Dendritic cell treated with granulocyte-macrophage colony-stimulating factor and Interleukin-4, amounts not matched to agents 40 ng/mL and 50 ng/mL, for 4 days (primary cell): Measurements from ENCODE around the gene PDE2A.

Source experiments
- H3K27ac Mint-ChIP-seq: one replicate; pipeline ENCODE4 v1.8.0; 2022; ENCODE audit warnings: mild to moderate bottlenecking, mixed read lengths
- H3K27me3 Mint-ChIP-seq: one replicate; pipeline ENCODE4 v1.8.0; 2022; ENCODE audit warnings: mild to moderate bottlenecking, mixed read lengths
- H3K36me3 Mint-ChIP-seq: one replicate; pipeline ENCODE4 v1.8.0; 2022; ENCODE audit warnings: low read depth, mixed read lengths
- H3K4me1 Mint-ChIP-seq: one replicate; pipeline ENCODE4 v1.8.0; 2022; ENCODE audit warnings: low read depth, mixed read lengths
- H3K4me3 Mint-ChIP-seq: one replicate; pipeline ENCODE4 v1.8.0; 2022; ENCODE audit warnings: mild to moderate bottlenecking, moderate library complexity, mixed read lengths
- H3K9me3 Mint-ChIP-seq: one replicate; pipeline ENCODE4 v1.8.0; 2022; ENCODE audit warnings: mixed read lengths
- intact Hi-C: fragments of 100-400 bp; cut with micrococcal nuclease; formaldehyde crosslinking; loops from one replicate; pipeline ENCODE4 v1.15.0; 2022

PDE2A gene

DNA sequence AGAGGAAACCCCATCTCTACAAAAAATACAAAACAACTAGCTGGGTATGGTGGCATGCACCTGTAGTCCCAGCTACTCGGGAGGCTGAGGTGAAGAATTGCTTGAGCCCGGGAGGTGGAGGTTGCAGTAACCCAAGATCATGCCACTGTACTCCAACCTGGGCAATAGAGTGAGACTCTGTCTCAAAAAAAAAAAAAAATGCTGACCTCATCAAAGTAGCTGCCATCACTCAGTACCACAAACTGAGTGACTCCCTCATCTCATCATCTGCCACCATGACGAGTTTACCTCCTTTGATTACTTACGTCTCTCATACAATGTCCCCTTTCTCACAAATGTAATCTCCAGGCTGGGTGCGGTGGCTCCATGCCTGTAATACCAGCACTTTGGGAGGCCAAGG lies 122.7 kb downstream of the PDE2A start:
- intact Hi-C loops = no loop called here
- no peaks in the 10 kb centered on the region for H3K36me3 Mint-ChIP-seq
- no peak overlapping the region for H3K27ac Mint-ChIP-seq
- H3K4me1 Mint-ChIP-seq = peaks cover 12% of the 10 kb centered on the region
- no peaks in the 10 kb centered on the region for H3K9me3 Mint-ChIP-seq
- H3K27me3 Mint-ChIP-seq = peaks cover 51% of the 10 kb centered on the region
- no peak overlapping the region for H3K4me3 Mint-ChIP-seq

DNA sequence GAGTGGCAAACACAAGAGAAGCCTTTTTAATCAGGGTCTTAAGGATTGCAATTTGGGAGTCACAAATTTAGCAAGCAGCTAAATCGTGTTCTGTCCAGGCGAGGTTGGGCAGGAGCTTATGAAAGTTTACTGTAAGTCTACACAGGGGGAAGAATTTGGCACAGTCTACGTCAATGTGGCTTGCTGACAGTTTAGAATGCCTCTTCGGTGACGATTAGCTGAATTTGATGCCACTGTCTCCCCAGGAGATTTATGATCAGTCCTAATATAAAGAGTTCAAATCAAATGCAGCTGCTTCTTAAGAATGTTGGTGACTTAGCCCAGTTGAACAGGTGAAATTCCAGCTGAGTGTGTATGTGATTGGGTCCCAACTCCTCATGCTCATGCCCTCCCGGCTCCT lies 125.8 kb downstream of the PDE2A start:
- Mint-ChIP-seq H3K36me3 (no peaks in the 10 kb centered on the region), H3K4me3 (no peak overlapping the region), H3K27me3 (peaks cover 47% of the 10 kb centered on the region), H3K4me1 (peaks cover 6% of the 10 kb centered on the region), H3K9me3 (no peaks in the 10 kb centered on the region), H3K27ac (no peak overlapping the region)
- intact Hi-C loops = no loop called here

DNA sequence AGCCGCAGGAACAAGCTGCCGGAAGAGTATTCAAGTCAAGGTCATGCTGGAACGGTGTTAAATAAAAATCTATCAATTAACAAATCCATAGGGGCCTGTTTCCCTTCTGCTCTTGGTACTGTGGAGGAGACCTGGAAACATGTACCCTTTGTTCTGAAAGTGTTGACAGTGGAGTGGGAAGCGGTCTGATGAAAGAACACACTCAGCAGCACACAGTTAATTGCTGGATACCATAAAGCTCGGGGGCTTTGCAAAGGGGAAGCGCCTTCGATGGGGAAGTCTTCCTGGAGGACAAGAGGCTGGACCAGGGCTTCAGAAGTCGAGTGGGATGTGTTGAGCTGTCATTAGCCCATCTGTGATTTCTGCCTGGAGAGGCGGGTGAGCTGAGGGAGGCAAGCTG lies 127.4 kb downstream of the PDE2A start:
- H3K36me3 Mint-ChIP-seq = no peaks in the 10 kb centered on the region
- no peak overlapping the region for H3K4me3 Mint-ChIP-seq
- peaks cover 50% of the 10 kb centered on the region for H3K27me3 Mint-ChIP-seq
- no peak overlapping the region for H3K27ac Mint-ChIP-seq
- H3K4me1 Mint-ChIP-seq = peaks cover 7% of the 10 kb centered on the region
- intact Hi-C loops = no loop called here
- no peaks in the 10 kb centered on the region for H3K9me3 Mint-ChIP-seq

DNA sequence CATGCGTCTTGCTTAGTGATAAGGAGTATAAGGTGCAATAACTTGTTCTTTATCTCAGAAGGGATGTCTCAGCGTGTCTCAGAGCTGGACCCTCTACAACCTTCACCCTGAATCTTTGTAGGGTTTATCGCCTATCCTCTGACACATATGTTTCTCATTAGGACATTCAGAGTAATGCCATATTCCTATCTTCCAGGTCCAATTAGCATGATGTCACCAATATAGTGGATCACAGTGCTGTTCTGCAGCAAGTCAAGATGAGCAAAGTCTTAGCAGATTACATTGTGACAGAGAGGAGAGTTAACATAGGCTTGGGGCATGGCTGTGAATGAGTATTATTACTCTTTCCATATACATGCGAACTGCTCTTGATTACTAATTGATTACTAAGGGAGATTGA lies 129.6 kb downstream of the PDE2A start:
- Mint-ChIP-seq H3K9me3 (peaks cover 11% of the 10 kb centered on the region), H3K36me3 (peaks cover 5% of the 10 kb centered on the region), H3K4me3 (no peak overlapping the region), H3K27me3 (peaks cover 56% of the 10 kb centered on the region), H3K4me1 (peaks cover 15% of the 10 kb centered on the region), H3K27ac (no peak overlapping the region)
- intact Hi-C loops = no loop called here

DNA sequence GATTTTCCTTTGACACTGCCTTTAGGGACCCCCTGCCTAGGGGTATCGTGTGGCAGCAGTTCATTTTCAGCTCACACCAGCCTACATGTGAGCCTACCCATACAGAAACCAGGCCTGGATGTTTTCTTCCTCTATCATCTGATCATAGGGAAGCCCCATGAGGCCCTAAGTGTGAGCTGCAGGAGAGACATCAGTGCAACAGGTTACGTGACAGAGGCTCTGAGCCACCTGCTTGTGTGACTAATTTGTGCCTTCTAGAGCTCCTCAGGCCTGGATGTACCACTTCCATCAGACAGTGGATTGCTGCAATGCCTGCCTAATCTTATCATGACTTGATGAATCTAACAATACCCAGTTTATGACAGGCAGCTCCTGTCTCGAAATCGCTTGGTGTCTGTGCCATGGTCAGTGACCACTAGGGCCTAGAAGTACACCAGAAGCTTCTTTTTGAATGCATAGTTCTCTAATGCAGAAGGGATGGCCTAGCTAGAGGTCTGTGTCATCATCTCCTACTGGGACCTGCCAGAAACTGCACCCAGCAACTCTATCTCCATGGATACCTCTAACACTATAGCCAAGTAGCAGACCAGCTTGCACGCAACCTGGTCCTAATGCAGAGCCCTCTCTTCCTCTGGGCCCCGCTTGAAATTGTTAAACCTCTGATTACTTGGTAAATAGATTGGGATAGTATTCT lies 130.2 kb downstream of the PDE2A start:
- peaks cover 16% of the 10 kb centered on the region for H3K4me1 Mint-ChIP-seq
- no peak overlapping the region for H3K27ac Mint-ChIP-seq
- no peak overlapping the region for H3K4me3 Mint-ChIP-seq
- H3K36me3 Mint-ChIP-seq = peaks cover 5% of the 10 kb centered on the region
- intact Hi-C loops = no loop called here
- H3K27me3 Mint-ChIP-seq = peaks cover 53% of the 10 kb centered on the region
- H3K9me3 Mint-ChIP-seq = peaks cover 11% of the 10 kb centered on the region

DNA sequence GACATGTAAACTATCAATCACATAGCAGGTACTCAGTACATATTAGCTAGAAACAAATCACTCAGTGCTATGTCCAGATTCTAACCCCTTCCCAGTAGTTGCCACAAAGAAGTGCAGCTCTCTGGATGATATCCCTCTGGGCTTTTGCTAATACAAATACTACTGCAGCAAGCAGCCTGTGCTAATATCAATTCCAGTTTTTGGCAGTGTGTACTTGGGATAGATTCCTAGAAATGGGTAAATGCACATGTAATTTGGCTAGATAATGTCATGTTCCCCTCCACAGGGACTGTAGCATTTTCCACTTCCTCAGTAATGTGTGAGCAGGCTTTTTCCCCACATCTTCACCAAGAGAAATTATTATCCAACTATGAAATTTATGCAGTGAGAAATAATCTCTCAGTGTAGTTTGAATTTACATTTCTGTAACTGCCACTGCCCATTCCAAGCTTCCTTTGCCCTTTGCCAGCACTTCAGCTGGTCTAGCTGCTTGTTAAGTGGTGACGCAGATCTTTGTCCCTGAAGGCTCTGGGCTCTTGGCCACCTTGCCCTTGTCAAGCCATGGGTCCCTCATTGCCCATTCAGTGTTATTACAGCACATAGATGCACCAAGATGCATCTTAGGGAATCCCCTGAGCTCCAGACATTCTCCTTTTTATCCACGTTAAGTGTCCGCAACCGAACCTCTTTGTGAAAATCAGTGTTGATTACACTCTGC lies 132.8 kb downstream of the PDE2A start:
- Mint-ChIP-seq H3K4me1 (peaks cover 26% of the 10 kb centered on the region), H3K27ac (no peak overlapping the region), H3K4me3 (no peak overlapping the region), H3K36me3 (peaks cover 5% of the 10 kb centered on the region), H3K27me3 (peaks cover 51% of the 10 kb centered on the region), H3K9me3 (peaks cover 11% of the 10 kb centered on the region)
- intact Hi-C loops = no loop called here

DNA sequence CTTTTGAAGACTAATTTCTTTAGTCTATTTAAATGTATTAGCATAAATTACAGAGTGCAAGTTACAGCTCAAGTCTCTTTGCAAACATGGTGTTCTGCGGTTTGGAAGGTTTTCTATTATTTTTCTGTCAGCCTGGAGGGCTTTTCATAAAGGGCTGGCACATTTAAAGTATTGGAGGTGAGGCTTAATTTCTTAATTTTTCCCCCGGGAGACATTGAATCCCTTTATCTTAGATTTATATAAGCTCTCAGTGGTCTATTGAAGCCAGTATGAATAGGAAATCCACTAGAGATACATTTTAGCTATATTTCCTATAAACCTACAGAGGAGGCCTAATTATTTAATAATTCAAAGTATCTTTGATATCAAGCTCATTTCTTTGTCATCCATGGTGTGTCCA lies 137.2 kb downstream of the PDE2A start:
- Mint-ChIP-seq H3K4me3 (no peak overlapping the region), H3K9me3 (peaks cover 11% of the 10 kb centered on the region), H3K27ac (no peak overlapping the region), H3K4me1 (peaks cover 48% of the 10 kb centered on the region), H3K36me3 (peaks cover 5% of the 10 kb centered on the region), H3K27me3 (peaks cover 42% of the 10 kb centered on the region)
- intact Hi-C loops = no loop called here

DNA sequence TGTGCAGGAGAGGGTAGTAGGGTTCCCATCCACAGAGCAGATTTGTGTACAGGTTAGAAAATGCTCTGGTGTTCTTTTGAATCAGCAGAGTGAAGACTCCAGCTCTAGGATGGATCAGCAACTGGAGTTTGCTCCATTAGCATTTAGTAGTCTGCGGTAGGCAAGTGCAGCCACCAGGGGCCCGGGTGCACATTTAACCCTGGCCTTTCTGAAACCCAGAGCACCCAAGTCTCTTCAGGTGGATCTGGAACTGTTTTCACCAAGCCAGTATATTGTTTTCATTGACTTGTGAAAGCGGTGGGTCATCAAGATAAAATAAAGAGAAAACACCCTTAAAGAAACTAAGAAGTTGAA lies 139.1 kb downstream of the PDE2A start:
- Mint-ChIP-seq H3K9me3 (peaks cover 5% of the 10 kb centered on the region), H3K36me3 (peaks cover 3% of the 10 kb centered on the region), H3K4me1 (peaks cover 45% of the 10 kb centered on the region), H3K4me3 (no peak overlapping the region), H3K27ac (no peak overlapping the region), H3K27me3 (peaks cover 47% of the 10 kb centered on the region)
- intact Hi-C loops = no loop called here

DNA sequence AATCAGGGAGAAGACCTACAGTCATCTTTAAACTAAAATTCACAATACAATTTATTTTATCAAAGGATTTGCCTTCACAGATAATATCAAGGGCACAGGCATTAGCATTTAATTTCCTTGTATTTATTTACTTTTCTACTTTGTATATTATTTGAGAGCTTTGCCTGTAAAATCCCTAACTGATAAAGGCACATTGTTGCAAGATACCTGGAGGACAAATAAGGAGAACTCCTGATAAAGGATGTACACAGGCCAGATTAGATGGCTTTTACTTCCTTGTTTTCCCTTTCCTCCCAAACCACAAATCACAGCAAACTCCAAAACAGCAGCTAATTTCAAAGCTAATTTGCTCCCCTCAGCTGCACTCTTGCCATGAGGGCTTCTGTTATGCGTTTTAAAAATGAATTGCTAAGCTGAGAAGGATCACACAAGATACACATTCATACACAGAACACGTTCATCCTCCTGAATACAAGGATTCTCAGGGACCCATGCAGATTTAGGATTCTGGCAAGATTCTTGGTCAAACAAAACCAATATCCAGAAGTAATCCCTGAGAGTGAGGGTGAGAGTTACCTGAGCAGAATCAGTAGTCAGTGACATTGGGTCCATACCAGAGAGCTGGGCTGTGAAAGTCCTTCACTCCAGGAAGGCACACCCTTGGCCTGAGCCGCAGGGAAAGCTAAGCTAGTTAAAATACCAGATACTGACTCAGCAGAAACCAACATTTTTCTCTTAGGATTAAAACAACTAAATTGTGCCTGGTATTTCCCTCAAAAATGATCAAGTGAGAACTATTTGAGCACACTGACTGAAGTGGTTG lies 139.6 kb downstream of the PDE2A start:
- Mint-ChIP-seq H3K27ac (no peak overlapping the region), H3K27me3 (peaks cover 48% of the 10 kb centered on the region), H3K36me3 (no peaks in the 10 kb centered on the region), H3K4me1 (peaks cover 46% of the 10 kb centered on the region), H3K9me3 (no peaks in the 10 kb centered on the region), H3K4me3 (no peak overlapping the region)
- intact Hi-C loops = no loop called here

DNA sequence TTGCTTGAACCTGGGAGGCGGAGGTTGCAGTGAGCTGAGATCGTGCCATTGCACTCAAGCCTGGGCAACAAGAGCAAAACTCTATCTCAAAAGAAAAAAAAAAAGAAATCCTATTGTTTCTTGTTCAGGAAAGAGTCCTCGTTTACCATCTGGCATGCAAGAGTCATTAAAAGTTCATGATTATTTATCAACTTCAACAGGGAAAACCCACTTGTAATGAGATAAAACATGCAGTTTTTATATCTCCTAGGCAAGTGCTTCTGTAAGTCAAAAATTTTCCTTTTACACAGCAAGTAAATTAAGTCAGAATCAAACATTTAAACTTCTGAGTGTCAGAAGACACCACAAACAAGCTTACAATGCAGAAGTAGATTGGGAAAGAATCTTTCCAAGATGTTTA lies 145.2 kb downstream of the PDE2A start:
- intact Hi-C loops = no loop called here
- Mint-ChIP-seq H3K27ac (no peak overlapping the region), H3K36me3 (no peaks in the 10 kb centered on the region), H3K4me3 (no peak overlapping the region), H3K27me3 (peaks cover 24% of the 10 kb centered on the region), H3K4me1 (peaks cover 53% of the 10 kb centered on the region), H3K9me3 (no peaks in the 10 kb centered on the region)

DNA sequence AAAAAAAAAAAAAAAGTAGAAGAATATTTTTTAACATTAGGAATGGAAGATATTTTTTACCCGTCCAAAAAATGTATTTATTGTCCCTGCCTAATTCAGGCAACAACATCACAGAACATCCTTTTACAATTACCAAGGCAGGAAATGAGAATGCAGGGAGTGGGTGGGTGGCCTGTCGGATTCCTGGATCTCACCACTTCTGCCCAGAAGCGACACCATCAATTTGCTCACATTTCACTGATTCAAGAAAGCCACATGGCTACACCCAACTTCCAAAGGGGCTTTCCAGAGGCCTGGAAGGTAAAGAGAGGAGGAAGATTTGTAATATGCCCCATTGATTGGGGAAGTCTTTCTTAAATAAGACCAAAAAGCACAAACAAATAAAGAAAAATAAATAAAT lies 146.1 kb downstream of the PDE2A start:
- no peak overlapping the region for H3K4me3 Mint-ChIP-seq
- peaks cover 61% of the 10 kb centered on the region for H3K4me1 Mint-ChIP-seq
- no peaks in the 10 kb centered on the region for H3K9me3 Mint-ChIP-seq
- no peaks in the 10 kb centered on the region for H3K36me3 Mint-ChIP-seq
- intact Hi-C loops = no loop called here
- H3K27me3 Mint-ChIP-seq = peaks cover 28% of the 10 kb centered on the region
- no peak overlapping the region for H3K27ac Mint-ChIP-seq
